Testis (tissue), 2 donors: Measurements from ENCODE around the gene SLC25A21.

Source experiments
- CTCF ChIP-seq, 3 experiments: fragments of 450-650 bp in 2 of 3; fragments of 200-600 bp in 1 of 3; sonication (generic) in 1 of 3; IDR thresholded peaks; one replicate each; pipeline ENCODE4 v1.5.1; 2016 to 2019; ENCODE audit warnings: antibody characterized with exemption in 3 of 3, mild to moderate bottlenecking in 2 of 3, moderate library complexity in 1 of 3
- POLR2A ChIP-seq: fragments of 450-650 bp; IDR thresholded peaks from one replicate; pipeline ENCODE4 v1.6.1; 2017; ENCODE audit warnings: antibody characterized with exemption, mild to moderate bottlenecking, moderate library complexity

- no peak for TF ChIP-seq CTCF (IDR thresholded peaks at IDR 0.05)
- TF ChIP-seq POLR2A = no peak
These were observed 450.5 kb downstream of the SLC25A21 start for GRCh38 chr14:36721877-36722276.
